Umbilical cord (tissue), 2 donors: ENCODE data around the gene FSCN2. TPM values are rescaled to one million over a fixed set of nuclear protein-coding genes. Genes with fewer than 3 reads are reported as not detected.
"Not testable (repeated sequence)": the region's sequence is repeated elsewhere in the genome, so short reads cannot be mapped to it uniquely, and the experiment has no call there.

ENCODE experiments used
- DNase-seq: peaks from one replicate; pipeline ENCODE4 v3.0.0-alpha.2; 2015; ENCODE audit warnings: low spot score
- total RNA-seq: library from RNA; depleted of rRNA; stranded (reverse); fragments of >200 nt; gene quantifications from one replicate; pipeline ENCODE4 v1.2.3, GENCODE V29; 2014; ENCODE audit warnings: low replicate concordance; ENCODE audit not compliant: insufficient read depth

Gene FSCN2
- total RNA-seq, 1 donor from 2014 or later, result 2.2 TPM

- no peak for DNase-seq
Observed at GRCh38 chr17:81577278-81578000, 49.3 kb downstream of the FSCN2 start.

- DNase-seq, result no peak
Observed at GRCh38 chr17:81578038-81578441, 49.9 kb downstream of the FSCN2 start.

GRCh38 chr17:81578561-81579225 is 50.5 kb downstream of the FSCN2 start:
- no peak for DNase-seq

GRCh38 chr17:81579298-81579697 is 51.1 kb downstream of the FSCN2 start:
- no peak for DNase-seq

- peak; percentile 83 for DNase-seq
Observed at GRCh38 chr17:81579821-81580321, 51.7 kb downstream of the FSCN2 start.

GRCh38 chr17:81580481-81580880 is 52.3 kb downstream of the FSCN2 start:
- no peak for DNase-seq

GRCh38 chr17:81581758-81582157 is 53.6 kb downstream of the FSCN2 start:
- no peak for DNase-seq

- DNase-seq, result no peak
Observed at GRCh38 chr17:81582341-81582740, 54.2 kb downstream of the FSCN2 start.

- no peak for DNase-seq
Observed at GRCh38 chr17:81582749-81583148, 54.6 kb downstream of the FSCN2 start.

- no peak for DNase-seq
Observed at GRCh38 chr17:81583589-81584342, 55.6 kb downstream of the FSCN2 start.

GRCh38 chr17:81584771-81585170 is 56.6 kb downstream of the FSCN2 start:
- DNase-seq, result not testable (repeated sequence)

GRCh38 chr17:81586096-81586495 is 57.9 kb downstream of the FSCN2 start:
- DNase-seq, result no peak

Other genes with a start within 250 kb of the FSCN2 start
- gene SLC38A10, start 233.1 kb upstream of the FSCN2 start, total RNA-seq, result 48.6 TPM
- 3.6 TPM for gene BAHCC1, start 132.9 kb upstream of the FSCN2 start, total RNA-seq
- 3,050 TPM for gene ACTG1, start 15.6 kb upstream of the FSCN2 start, total RNA-seq
- gene FAAP100, start 24.0 kb downstream of the FSCN2 start, total RNA-seq, result 26.0 TPM
- gene NPLOC4, start 108.7 kb downstream of the FSCN2 start, total RNA-seq, result 86.9 TPM
- 0.96 TPM for gene TSPAN10, start 108.8 kb downstream of the FSCN2 start, total RNA-seq
- gene PDE6G, start 128.2 kb downstream of the FSCN2 start, total RNA-seq, result not detected
- gene OXLD1, start 138.2 kb downstream of the FSCN2 start, total RNA-seq, result 20.7 TPM
- 0.96 TPM for gene CCDC137, start 138.4 kb downstream of the FSCN2 start, total RNA-seq
- gene ARL16, start 155.4 kb downstream of the FSCN2 start, total RNA-seq, result 21.2 TPM
- gene HGS, start 155.6 kb downstream of the FSCN2 start, total RNA-seq, result 48.9 TPM
- gene MRPL12, start 175.0 kb downstream of the FSCN2 start, total RNA-seq, result not detected
- gene SLC25A10, start 183.9 kb downstream of the FSCN2 start, total RNA-seq, result 3.1 TPM